Measurements from ENCODE around the gene CHST15. TPM values are rescaled to one million over a fixed set of nuclear protein-coding genes. Genes with fewer than 3 reads are reported as not detected.
A peak's percentile ranks its signal among the peaks of the same experiment; 100 is the strongest.

Gene CHST15
- total RNA-seq, 3 donors from 2014 or later, result 4.8 to 64.5 (median 10.8) TPM

DNA sequence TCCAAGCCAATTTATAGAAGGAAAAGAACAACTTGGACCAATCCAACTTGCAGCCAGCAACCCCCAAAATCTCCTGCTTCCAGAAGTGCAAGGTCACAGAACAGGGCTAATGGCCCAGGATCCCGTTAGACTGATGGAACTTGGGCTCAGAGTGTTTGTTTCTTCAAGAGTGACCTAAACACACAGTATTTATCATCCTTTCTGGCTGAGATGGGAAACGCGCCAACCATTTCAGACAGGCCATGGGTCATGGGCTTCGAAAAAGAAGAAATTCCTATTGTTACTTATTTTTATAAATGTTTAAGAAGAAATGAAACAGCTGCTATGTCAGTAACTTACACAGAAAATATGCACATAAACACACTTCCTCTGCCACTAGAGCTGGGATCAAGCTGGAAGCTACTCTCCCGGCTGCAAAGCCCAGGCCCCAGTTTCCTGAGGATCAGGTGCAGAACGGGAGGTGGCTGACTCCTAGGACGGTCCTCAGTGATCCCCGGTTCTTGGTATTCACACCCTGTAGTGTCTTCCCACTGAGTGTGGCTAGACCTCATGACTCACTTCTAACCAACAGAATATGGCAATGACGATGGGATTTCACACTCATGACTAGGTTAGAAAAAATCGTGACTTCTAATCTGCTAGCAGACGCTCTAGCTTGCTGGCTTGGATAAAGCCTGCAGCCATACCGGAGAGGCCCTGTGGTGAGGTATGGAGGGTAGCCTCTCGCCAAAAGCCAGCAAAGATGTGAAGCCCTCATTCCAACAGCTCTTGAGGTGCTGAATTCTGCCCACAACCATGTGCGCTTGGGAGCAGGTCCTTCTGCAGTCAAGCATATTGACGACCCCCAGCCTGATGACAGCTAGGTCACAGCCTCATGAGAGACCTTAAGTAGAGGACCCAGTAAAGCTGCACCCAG is 60.2 kb downstream of the CHST15 start:
- TF ChIP-seq, protein P1, sequence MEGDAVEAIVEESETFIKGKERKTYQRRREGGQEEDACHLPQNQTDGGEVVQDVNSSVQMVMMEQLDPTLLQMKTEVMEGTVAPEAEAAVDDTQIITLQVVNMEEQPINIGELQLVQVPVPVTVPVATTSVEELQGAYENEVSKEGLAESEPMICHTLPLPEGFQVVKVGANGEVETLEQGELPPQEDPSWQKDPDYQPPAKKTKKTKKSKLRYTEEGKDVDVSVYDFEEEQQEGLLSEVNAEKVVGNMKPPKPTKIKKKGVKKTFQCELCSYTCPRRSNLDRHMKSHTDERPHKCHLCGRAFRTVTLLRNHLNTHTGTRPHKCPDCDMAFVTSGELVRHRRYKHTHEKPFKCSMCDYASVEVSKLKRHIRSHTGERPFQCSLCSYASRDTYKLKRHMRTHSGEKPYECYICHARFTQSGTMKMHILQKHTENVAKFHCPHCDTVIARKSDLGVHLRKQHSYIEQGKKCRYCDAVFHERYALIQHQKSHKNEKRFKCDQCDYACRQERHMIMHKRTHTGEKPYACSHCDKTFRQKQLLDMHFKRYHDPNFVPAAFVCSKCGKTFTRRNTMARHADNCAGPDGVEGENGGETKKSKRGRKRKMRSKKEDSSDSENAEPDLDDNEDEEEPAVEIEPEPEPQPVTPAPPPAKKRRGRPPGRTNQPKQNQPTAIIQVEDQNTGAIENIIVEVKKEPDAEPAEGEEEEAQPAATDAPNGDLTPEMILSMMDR (IDR thresholded peaks at IDR 0.05), result no peak

DNA sequence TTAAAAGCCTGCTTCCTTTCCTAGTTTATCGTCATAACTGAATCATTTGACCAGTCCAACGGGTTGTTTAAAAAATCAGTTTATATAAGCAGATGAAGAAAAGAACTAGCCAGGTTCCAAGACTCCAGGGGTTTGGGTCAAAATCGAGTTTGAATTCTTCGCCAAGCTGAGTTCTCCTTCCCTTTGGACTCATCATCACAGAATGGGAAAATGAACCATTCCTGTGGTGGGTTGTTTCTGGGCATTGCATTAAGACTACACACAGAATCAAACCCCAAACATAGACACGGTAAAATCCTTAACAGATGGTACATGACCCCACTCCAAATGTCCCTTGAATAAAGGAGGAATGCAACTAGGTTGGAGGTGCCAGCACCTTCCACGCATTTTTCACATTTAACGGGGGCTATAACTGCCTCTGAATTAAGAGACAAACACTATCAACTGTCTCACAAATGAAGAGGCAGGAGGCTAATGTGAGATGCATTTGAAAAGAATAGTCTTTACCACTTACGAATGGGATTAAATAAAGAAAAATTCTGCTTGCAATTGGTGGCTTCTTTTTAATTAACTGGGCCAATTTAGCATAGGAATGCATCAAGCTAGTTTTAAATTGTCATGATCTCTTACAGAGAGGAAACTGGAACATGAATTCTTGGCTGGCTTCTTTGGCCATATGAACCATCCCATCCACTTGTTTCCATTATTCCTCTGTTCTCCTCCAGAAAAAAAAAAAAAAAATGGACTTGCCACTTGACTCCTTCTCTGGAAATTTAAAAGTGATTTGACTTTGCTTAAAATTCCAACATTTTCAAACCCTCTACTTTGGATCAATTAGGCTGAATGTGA is 61.1 kb downstream of the CHST15 start:
- H3K4me3 ChIP-seq, result no peak overlapping the region
- no peaks in the 10 kb centered on the region for H3K4me1 ChIP-seq (ENCODE audit: low read depth)
- DNase-seq (no peak), ATAC-seq (no peak)
- H3K36me3 ChIP-seq (ENCODE audit: low read depth), result no peaks in the 10 kb centered on the region
- TF ChIP-seq, protein P1 (IDR thresholded peaks at IDR 0.05), result no peak
- intact Hi-C loops (cut with DNase I, micrococcal nuclease), result no loop called here
- H3K9me3 ChIP-seq, result no peaks in the 10 kb centered on the region

More for the DNA sequence above, 60.2 kb downstream of the CHST15 start:
- Histone ChIP-seq H3K9me3 (no peaks in the 10 kb centered on the region), H3K4me3 (no peak overlapping the region), H3K4me1 (ENCODE audit: low read depth) (no peaks in the 10 kb centered on the region), H3K36me3 (ENCODE audit: low read depth) (no peaks in the 10 kb centered on the region)
- ATAC-seq, result peak; percentile 41
- DNase-seq, result peak in 1 of 3 donors; percentile 18
- intact Hi-C loops (cut with DNase I, micrococcal nuclease), result no loop called here

DNA sequence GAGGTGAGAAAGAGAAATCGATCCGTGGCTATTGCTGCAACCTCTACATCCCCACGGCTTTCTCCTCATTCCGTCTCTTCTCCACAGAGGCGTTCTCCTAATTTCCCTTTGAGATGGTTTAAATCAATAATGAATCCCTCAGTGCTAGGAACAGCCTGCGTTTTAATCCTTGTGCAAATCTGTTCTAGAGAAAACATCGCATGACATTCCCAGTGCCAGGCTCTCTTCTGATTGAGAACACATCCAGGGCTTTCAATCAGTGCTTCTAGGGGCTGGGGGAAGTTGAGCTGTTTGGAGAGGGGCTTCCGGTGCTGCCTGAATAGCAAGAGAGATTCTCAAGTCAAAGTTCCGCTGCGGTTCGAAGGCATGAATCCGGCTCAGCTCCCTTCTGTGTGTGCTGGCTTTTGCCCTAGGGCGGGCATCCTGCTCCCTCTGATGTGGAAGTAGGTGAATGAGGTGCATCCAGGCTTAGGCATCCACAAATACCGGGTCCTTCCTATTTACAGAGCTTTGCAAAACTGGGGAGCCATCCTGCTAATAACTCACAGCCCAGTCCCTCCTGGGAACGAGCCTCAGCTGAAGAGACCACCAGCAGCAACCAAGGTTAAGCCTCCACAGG is 62.8 kb downstream of the CHST15 start:
- no peak overlapping the region for H3K4me3 ChIP-seq
- intact Hi-C loops (cut with DNase I, micrococcal nuclease), result no loop called here
- TF ChIP-seq, protein P1 (IDR thresholded peaks at IDR 0.05), result no peak
- no peaks in the 10 kb centered on the region for H3K36me3 ChIP-seq (ENCODE audit: low read depth)
- H3K9me3 ChIP-seq, result no peaks in the 10 kb centered on the region
- DNase-seq, result no peak
- ATAC-seq, result no peak
- no peaks in the 10 kb centered on the region for H3K4me1 ChIP-seq (ENCODE audit: low read depth)

DNA sequence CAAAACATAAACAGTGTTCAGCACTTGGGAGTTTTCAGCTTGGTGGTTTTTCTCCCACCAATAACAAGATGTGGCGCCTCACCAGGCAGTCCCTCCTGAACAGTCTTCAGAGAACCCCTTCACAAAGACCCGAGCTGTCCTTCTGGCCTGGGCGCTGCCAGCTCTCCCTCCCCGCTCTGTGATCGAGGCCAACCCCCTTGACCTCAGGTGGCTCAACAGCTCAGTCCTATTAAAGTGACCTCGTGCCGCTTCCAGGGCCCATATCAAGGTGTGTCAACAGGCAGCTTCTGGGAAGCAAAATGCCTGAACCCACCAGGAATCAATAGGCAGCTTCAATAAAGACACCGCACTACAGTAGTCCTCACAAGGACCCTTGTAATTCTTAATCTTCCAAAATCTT is 63.3 kb downstream of the CHST15 start:
- intact Hi-C loops (cut with DNase I, micrococcal nuclease), result no loop called here
- Histone ChIP-seq H3K4me1 (ENCODE audit: low read depth) (no peaks in the 10 kb centered on the region), H3K36me3 (ENCODE audit: low read depth) (no peaks in the 10 kb centered on the region), H3K9me3 (no peaks in the 10 kb centered on the region), H3K4me3 (no peak overlapping the region)
- TF ChIP-seq, protein P1 (IDR thresholded peaks at IDR 0.05), result no peak
- no peak for ATAC-seq
- DNase-seq, result no peak

DNA sequence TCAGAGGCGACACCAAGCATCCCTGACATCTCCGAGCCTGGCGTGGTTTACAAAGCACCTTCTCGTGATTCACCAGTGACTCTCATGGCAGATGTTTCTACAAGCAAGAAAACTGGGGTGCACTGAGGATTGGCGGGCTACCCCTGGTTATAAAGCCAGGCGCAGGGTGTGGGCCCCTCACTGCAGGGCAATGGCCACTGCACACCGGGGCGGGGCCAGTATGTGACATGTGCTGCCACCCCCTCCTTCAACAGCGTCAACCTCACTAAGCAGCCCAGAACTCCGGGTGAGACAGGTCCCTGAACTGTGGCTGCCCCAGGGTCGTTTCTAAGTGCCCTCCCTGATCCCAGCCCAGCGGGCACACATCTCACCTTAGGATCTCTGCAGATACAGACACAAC is 63.8 kb downstream of the CHST15 start:
- intact Hi-C loops (cut with DNase I, micrococcal nuclease), result no loop called here
- Histone ChIP-seq H3K36me3 (ENCODE audit: low read depth) (no peaks in the 10 kb centered on the region), H3K9me3 (no peaks in the 10 kb centered on the region), H3K4me1 (ENCODE audit: low read depth) (no peaks in the 10 kb centered on the region), H3K4me3 (no peak overlapping the region)
- TF ChIP-seq, protein P1 (IDR thresholded peaks at IDR 0.05), result no peak
- no peak for ATAC-seq
- no peak for DNase-seq
